ENCODE measurements around the gene TRIM41.

GRCh38 chr5:181211208-181211607, 11.9 kb upstream of the TRIM41 start:
- TF ChIP-seq CTCF (optimal IDR thresholded peaks at IDR 0.05 in 1 of 3, IDR thresholded peaks at IDR 0.05 in 1 of 3, conservative IDR thresholded peaks at IDR 0.05 in 1 of 3; ENCODE audit: extremely low read depth in 1 of 3, insufficient read depth in 2 of 3, low read length in 3 of 3): no peak
- no peak for TF ChIP-seq EZH2 (IDR thresholded peaks at IDR 0.05; ENCODE audit: low read length)

All from keratinocyte (primary cell).